Suprapubic skin (tissue), 4 donors: ENCODE results near the gene CLNK. TPM values are rescaled to one million over a fixed set of nuclear protein-coding genes. Genes with fewer than 3 reads are reported as not detected.

Experiments used
- DNase-seq, 2 donors: peaks; one replicate each; pipeline ENCODE4 v3.0.0-alpha.2; 2019; ENCODE audit warnings: low spot score in 2 of 2
- H3K27ac ChIP-seq: fragments of 200-600 bp; sonication (generic); one replicate; pipeline ENCODE4 v1.5.1; 2019
- H3K27me3 ChIP-seq: fragments of 200-600 bp; sonication (generic); one replicate; pipeline ENCODE4 v1.5.1; 2019
- H3K36me3 ChIP-seq: fragments of 200-600 bp; sonication (generic); one replicate; pipeline ENCODE4 v1.5.1; 2019
- H3K4me1 ChIP-seq: fragments of 200-600 bp; sonication (generic); one replicate; pipeline ENCODE4 v1.5.1; 2019
- H3K4me3 ChIP-seq: fragments of 200-600 bp; sonication (generic); one replicate; pipeline ENCODE4 v1.5.1; 2019; ENCODE audit warnings: mild to moderate bottlenecking
- H3K9me3 ChIP-seq: fragments of 200-600 bp; sonication (generic); one replicate; pipeline ENCODE4 v1.5.1; 2019
- EP300 ChIP-seq: sonication (generic); formaldehyde crosslinking; IDR thresholded peaks from one replicate; pipeline ENCODE4 v1.6.1; 2017; ENCODE audit warnings: antibody characterized with exemption
- POLR2A ChIP-seq, 2 donors: fragments of 450-650 bp; IDR thresholded peaks; one replicate each; pipeline ENCODE4 v1.6.1; 2017; ENCODE audit warnings: antibody characterized with exemption in 2 of 2, mild to moderate bottlenecking in 2 of 2, moderate library complexity in 2 of 2
- POLR2AphosphoS5 ChIP-seq, 3 donors: sonication (generic); formaldehyde crosslinking; IDR thresholded peaks; one replicate each; pipeline ENCODE4 v1.6.1; 2017; ENCODE audit warnings: antibody characterized with exemption in 3 of 3
- whole genome bisulfite sequencing: methylation state at CpG from one replicate; pipeline ENCODE4 v1.1.5; 2018; 5-methylcytosine and 5-hydroxymethylcytosine counted together
- total RNA-seq, 4 donors: library from RNA; depleted of rRNA; stranded (reverse); fragments of >200 nt; gene quantifications; one replicate each; pipeline ENCODE4 v1.1.0, GENCODE V29; 2016
- TF ChIP-seq, protein P1 (sequence below), 2 donors: fragments of 200-600 bp in 1 of 2; fragments of 450-650 bp in 1 of 2; sonication (generic) in 1 of 2; IDR thresholded peaks; one replicate each; pipeline ENCODE4 v1.5.1; 2016 to 2019; ENCODE audit warnings: antibody characterized with exemption in 2 of 2, mild to moderate bottlenecking in 1 of 2, moderate library complexity in 1 of 2

CLNK gene
- total RNA-seq, 4 donors from 2014 or later, result 0.11 to 0.64 (median 0.52) TPM; not detected in 1

DNA sequence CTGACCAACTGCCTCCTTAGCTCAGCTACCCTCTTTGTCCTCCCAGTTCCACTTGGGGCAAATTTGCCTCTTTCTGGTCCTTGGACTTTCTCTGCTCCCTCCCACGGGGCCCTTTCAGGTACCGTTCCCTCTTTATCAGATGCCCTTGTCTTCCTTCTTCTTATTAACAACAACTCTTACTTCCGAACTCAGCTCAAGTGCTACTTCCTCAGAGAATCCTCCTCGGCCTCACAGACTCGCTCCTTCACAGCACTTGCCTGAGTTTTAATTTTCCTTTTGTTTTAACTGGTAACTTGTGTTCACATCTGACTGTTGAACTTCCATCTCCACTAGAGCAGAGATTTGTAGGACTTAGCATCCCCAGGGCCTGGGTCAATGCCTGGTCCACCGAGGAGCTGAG lies 85.7 kb downstream of the CLNK start:
- H3K27me3 ChIP-seq, result no peaks in the 10 kb centered on the region
- no peaks in the 10 kb centered on the region for H3K36me3 ChIP-seq
- H3K9me3 ChIP-seq, result no peaks in the 10 kb centered on the region
- no peak overlapping the region for H3K27ac ChIP-seq
- H3K4me3 ChIP-seq, result no peak overlapping the region
- 79% methylated on average over 6 of the region's 6 CpGs for WGBS
- DNase-seq, result no peak
- no peaks in the 10 kb centered on the region for H3K4me1 ChIP-seq
- TF ChIP-seq, protein P1, sequence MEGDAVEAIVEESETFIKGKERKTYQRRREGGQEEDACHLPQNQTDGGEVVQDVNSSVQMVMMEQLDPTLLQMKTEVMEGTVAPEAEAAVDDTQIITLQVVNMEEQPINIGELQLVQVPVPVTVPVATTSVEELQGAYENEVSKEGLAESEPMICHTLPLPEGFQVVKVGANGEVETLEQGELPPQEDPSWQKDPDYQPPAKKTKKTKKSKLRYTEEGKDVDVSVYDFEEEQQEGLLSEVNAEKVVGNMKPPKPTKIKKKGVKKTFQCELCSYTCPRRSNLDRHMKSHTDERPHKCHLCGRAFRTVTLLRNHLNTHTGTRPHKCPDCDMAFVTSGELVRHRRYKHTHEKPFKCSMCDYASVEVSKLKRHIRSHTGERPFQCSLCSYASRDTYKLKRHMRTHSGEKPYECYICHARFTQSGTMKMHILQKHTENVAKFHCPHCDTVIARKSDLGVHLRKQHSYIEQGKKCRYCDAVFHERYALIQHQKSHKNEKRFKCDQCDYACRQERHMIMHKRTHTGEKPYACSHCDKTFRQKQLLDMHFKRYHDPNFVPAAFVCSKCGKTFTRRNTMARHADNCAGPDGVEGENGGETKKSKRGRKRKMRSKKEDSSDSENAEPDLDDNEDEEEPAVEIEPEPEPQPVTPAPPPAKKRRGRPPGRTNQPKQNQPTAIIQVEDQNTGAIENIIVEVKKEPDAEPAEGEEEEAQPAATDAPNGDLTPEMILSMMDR (IDR thresholded peaks at IDR 0.05), result no peak
- TF ChIP-seq POLR2AphosphoS5 (IDR thresholded peaks at IDR 0.05) (no peak), POLR2A (IDR thresholded peaks at IDR 0.05) (no peak), EP300 (no peak)

DNA sequence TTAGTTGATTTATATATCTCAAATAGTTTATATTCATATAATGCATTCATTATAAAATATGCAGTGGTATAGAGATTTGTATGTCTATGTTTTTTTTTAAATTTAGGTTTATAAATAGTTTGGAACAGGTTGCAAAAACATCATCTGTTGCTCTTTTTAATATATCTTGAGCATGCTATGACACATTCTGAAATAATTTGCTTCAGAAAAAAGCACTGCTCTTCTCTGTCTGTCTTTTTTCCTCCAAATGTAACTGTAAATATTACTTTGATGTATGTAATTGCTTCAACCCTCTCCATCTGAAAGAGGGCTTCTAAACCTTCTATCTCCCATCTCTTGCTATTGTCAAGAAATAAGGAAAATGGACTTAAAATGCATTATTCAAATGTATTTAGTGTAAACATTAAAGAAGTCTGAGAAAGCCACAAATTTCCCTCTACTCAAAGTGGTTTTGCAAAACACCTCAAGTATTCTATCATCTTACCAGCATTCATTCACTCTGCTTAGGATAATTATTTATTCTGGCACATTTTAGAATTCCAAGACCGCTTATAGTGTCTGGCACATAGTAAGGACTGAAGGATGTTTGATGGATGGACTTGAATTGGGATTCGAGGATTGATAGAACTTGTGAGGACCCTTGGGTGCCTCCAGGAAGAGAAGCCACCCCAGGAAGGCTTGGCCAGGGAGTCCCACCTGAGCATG lies 87.8 kb downstream of the CLNK start:
- WGBS, result 75% methylated on average over 2 of the region's 2 CpGs
- Histone ChIP-seq H3K4me3 (no peak overlapping the region), H3K27ac (no peak overlapping the region), H3K27me3 (no peaks in the 10 kb centered on the region), H3K9me3 (no peaks in the 10 kb centered on the region), H3K4me1 (no peaks in the 10 kb centered on the region), H3K36me3 (no peaks in the 10 kb centered on the region)
- no peak for DNase-seq
- no peak for TF ChIP-seq EP300
- no peak for TF ChIP-seq POLR2AphosphoS5 (IDR thresholded peaks at IDR 0.05)
- TF ChIP-seq, protein P1 (IDR thresholded peaks at IDR 0.05), result no peak
- no peak for TF ChIP-seq POLR2A (IDR thresholded peaks at IDR 0.05)

DNA sequence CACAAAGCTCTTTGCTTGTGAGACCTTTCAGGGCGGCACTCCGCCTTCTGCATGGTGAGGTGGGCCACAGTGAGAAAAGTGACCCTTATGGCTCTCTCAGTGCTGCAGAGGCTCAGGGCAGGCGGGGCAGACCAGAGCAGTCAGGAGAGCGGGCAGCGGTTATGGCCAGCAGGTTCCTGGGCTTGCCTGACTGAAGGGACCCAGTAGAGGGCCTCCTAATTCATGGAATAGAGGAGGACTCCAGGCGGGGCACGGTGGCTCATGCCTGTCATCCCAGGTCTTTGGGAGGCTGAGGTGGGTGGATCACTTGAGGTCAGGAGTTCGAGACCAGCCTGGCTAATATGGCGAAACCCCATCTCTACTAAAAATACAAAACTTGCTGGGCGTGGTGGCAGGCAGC lies 91.4 kb downstream of the CLNK start:
- H3K9me3 ChIP-seq, result no peaks in the 10 kb centered on the region
- H3K27ac ChIP-seq, result no peak overlapping the region
- H3K27me3 ChIP-seq, result no peaks in the 10 kb centered on the region
- H3K4me1 ChIP-seq, result peaks cover 5% of the 10 kb centered on the region
- no peak for DNase-seq
- TF ChIP-seq POLR2A (IDR thresholded peaks at IDR 0.05) (no peak), POLR2AphosphoS5 (IDR thresholded peaks at IDR 0.05) (no peak), EP300 (no peak)
- TF ChIP-seq, protein P1 (IDR thresholded peaks at IDR 0.05), result no peak
- no peaks in the 10 kb centered on the region for H3K36me3 ChIP-seq
- WGBS, result 89% methylated on average over 8 of the region's 10 CpGs
- H3K4me3 ChIP-seq, result no peak overlapping the region

DNA sequence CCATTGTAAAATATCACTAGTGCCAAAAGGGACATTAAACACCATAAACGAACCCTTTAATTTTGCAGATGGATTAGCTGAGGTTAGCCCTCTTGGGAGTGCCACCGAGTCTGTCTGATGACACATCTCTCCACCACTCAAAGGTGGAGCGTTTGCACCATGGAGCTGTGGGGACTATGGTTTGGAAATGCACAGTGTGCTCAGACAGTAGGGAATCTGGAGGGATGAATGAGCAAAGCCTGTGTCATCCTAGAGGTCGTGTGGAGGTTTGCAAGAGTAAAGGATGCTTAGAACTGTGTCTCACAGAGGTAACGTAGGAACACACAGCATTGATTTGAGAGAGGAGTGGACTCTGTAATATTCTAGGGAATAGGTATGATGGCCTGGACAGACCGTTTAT lies 93.7 kb downstream of the CLNK start:
- no peak overlapping the region for H3K27ac ChIP-seq
- no peak for DNase-seq
- H3K27me3 ChIP-seq, result no peaks in the 10 kb centered on the region
- H3K36me3 ChIP-seq, result no peaks in the 10 kb centered on the region
- peaks cover 5% of the 10 kb centered on the region for H3K4me1 ChIP-seq
- WGBS, result 83% methylated on average over 6 of the region's 6 CpGs
- TF ChIP-seq POLR2AphosphoS5 (IDR thresholded peaks at IDR 0.05), result no peak
- TF ChIP-seq POLR2A (IDR thresholded peaks at IDR 0.05), result no peak
- no peak for TF ChIP-seq EP300
- TF ChIP-seq, protein P1 (IDR thresholded peaks at IDR 0.05), result no peak
- H3K9me3 ChIP-seq, result no peaks in the 10 kb centered on the region
- no peak overlapping the region for H3K4me3 ChIP-seq

DNA sequence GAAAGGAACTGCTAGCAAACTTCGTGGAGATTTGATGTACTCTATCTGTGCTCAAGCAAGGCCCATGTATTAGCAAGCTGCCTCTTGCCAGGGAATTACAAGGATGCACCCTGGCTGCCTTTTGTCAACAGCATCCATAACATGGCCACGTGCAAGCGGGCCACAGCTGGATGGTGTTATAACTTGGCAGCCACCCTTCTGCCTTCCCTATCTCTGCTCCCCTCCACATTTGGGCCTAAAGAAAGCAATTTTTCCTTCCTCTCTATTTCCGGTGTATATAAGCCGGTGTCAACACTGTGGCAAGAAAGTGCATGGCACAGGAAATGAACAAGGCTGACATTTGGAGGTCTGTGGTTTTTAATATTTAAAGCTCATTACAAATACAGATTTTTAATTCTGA lies 94.8 kb downstream of the CLNK start:
- Histone ChIP-seq H3K27ac (no peak overlapping the region), H3K27me3 (no peaks in the 10 kb centered on the region), H3K9me3 (no peaks in the 10 kb centered on the region), H3K4me3 (no peak overlapping the region), H3K36me3 (no peaks in the 10 kb centered on the region), H3K4me1 (peaks cover 5% of the 10 kb centered on the region)
- TF ChIP-seq POLR2AphosphoS5 (IDR thresholded peaks at IDR 0.05) (no peak), POLR2A (IDR thresholded peaks at IDR 0.05) (no peak), EP300 (no peak)
- TF ChIP-seq, protein P1 (IDR thresholded peaks at IDR 0.05), result no peak
- 40% methylated on average over 5 of the region's 5 CpGs for WGBS
- DNase-seq, result no peak
